Spleen (tissue), 11 donors: ENCODE measurements around the gene CDR2L. TPM values are rescaled to one million over a fixed set of nuclear protein-coding genes. Genes with fewer than 3 reads are reported as not detected.

Experiments
- DNase-seq: peaks from one replicate; pipeline ENCODE4 v3.0.0-alpha.2; 2020
- H3K27ac ChIP-seq, 8 donors: fragments of 200-600 bp; sonication (generic) in 7 of 8; 1 replicate in 4 of 8; 2 replicates in 4 of 8; pipeline versions ENCODE4 v1.5.0 to v1.8.0; 2016 to 2021; ENCODE audit warnings: inconsistent platforms in 4 of 8, mild to moderate bottlenecking in 4 of 8, moderate library complexity in 1 of 8
- H3K27me3 ChIP-seq, 7 donors: fragments of 200-600 bp; sonication (generic) in 6 of 7; replicated peaks in 1 of 7; 1 replicate in 4 of 7; 2 replicates in 3 of 7; pipeline versions ENCODE4 v1.5.0 to v1.8.0; 2016 to 2021; ENCODE audit warnings: inconsistent platforms in 3 of 7, mild to moderate bottlenecking in 1 of 7
- H3K36me3 ChIP-seq, 6 donors: fragments of 200-600 bp; sonication (generic) in 5 of 6; 1 replicate in 4 of 6; 2 replicates in 2 of 6; pipeline versions ENCODE4 v1.5.0 to v1.8.0; 2016 to 2021; ENCODE audit warnings: inconsistent platforms in 2 of 6
- H3K4me1 ChIP-seq, 6 donors: fragments of 200-600 bp; sonication (generic) in 5 of 6; 1 replicate in 3 of 6; 2 replicates in 3 of 6; pipeline versions ENCODE4 v1.5.0 to v1.8.0; 2016 to 2021; ENCODE audit warnings: inconsistent platforms in 3 of 6
- H3K4me3 ChIP-seq, 8 donors: fragments of 200-600 bp; sonication (generic) in 7 of 8; 1 replicate in 4 of 8; 2 replicates in 4 of 8; pipeline versions ENCODE4 v1.5.0 to v1.8.0; 2016 to 2021; ENCODE audit warnings: inconsistent platforms in 4 of 8, mild to moderate bottlenecking in 4 of 8, moderate library complexity in 2 of 8
- H3K9me3 ChIP-seq, 8 donors: fragments of 200-600 bp; sonication (generic) in 7 of 8; 1 replicate in 4 of 8; 2 replicates in 4 of 8; pipeline versions ENCODE4 v1.5.0 to v1.8.0; 2016 to 2021; ENCODE audit warnings: inconsistent platforms in 4 of 8
- POLR2A ChIP-seq, 3 donors: fragments of 450-650 bp; IDR thresholded peaks; one replicate each; pipeline ENCODE4 v1.5.1; 2017; ENCODE audit warnings: antibody characterized with exemption in 3 of 3, mild to moderate bottlenecking in 1 of 3
- POLR2AphosphoS5 ChIP-seq, 3 donors: sonication (generic); formaldehyde crosslinking; IDR thresholded peaks; one replicate each; pipeline ENCODE4 v1.5.1; 2017; ENCODE audit warnings: antibody characterized with exemption in 3 of 3
- WGBS, 5 donors: extraction: QIAGEN DNeasy Blood & Tissue Kit in 3 of 5; methylation state at CpG; one replicate each; pipeline versions ENCODE4 v1.1.5 to v1.1.7; 2013 to 2018; 5-methylcytosine and 5-hydroxymethylcytosine counted together
- intact Hi-C: fragments of 100-400 bp; cut with DNase I; formaldehyde crosslinking; loops from one replicate; pipeline ENCODE4 v1.15.0; 2023; ENCODE audit warnings: low total_unique reads
- polyA plus RNA-seq, 3 donors: library from polyadenylated mRNA; stranded (reverse); fragments of 200-250 nt; gene quantifications; one replicate each; pipeline ENCODE4 v1.2.1, GENCODE V29; 2013
- total RNA-seq, 7 donors: library from RNA; depleted of rRNA in 3 of 7; stranded (reverse); fragments of >200 nt in 3 of 7; fragmentation: NEBNext Ultra II Directional in 4 of 7; extraction: Animal tissue kit (Norgen Biotek cat#: 25700) in 4 of 7; gene quantifications; one replicate each; pipeline versions ENCODE4 v1.1.0 to v1.2.1, GENCODE V29; 2016 to 2021
- TF ChIP-seq, protein P1 (sequence below), 11 experiments: fragments of 200-600 bp in 7 of 11; fragments of 450-650 bp in 4 of 11; sonication (generic) in 4 of 11; IDR thresholded peaks in 8 of 11; conservative IDR thresholded peaks in 3 of 11; 1 replicate in 7 of 11; 2 replicates in 4 of 11; pipeline versions ENCODE4 v1.4.0 to v1.8.0; 2016 to 2021; ENCODE audit warnings: antibody characterized with exemption in 11 of 11, inconsistent platforms in 4 of 11, mild to moderate bottlenecking in 1 of 11
- donor health status: healthy with polysubstance abuse.
- donor health status: DM: no; HTN: no; CAD: no; lungs with moderate emphysema.
- donor health status: DM: no; HTN: no; CAD: no.
- donor health status: Bipolar disorder and iron deficiency.
- donor health status: healthy.
- donor health status: DM: no; HTN: no; CAD: no.
- donor health status: DM: yes; HTN: yes; CAD: no.

Gene CDR2L
- total and polyA plus RNA-seq, 10 donors = 0.48 to 6.0 (median 1.9) TPM

DNA sequence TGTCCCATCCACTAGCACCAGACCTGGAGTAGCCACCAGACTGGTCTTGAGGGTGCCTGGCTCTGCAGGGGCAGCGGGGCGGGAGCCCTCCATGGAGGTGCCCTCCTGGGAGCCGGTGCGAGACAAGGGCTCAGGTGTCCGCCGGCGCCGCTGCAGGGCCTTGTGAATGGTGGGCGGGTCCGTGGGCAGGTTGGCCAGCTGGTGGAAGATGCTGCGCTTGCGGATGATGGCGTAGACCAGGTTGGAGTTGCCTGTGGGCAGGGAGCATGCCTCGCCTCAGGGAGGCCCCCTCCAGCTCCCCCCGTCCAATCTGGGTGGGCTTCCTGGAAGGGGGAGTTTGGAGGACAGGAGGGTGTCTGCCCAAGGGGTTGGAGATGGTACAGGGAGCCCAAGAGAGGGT lies 33.3 kb upstream of the CDR2L start:
- Histone ChIP-seq H3K4me3 (no peak overlapping the region), H3K36me3 (peaks cover 0 to 31% (median 2%) of the 10 kb centered on the region in 6 donors), H3K9me3 (peaks cover 0 to 4% (median 0%) of the 10 kb centered on the region in 8 donors), H3K27ac (no peak overlapping the region), H3K27me3 (peaks cover 0 to 40% (median 0%) of the 10 kb centered on the region in 7 donors), H3K4me1 (peaks cover 0 to 6% (median 5%) of the 10 kb centered on the region in 6 donors)
- TF ChIP-seq POLR2A (IDR thresholded peaks at IDR 0.05) = no peak
- TF ChIP-seq, protein P1, sequence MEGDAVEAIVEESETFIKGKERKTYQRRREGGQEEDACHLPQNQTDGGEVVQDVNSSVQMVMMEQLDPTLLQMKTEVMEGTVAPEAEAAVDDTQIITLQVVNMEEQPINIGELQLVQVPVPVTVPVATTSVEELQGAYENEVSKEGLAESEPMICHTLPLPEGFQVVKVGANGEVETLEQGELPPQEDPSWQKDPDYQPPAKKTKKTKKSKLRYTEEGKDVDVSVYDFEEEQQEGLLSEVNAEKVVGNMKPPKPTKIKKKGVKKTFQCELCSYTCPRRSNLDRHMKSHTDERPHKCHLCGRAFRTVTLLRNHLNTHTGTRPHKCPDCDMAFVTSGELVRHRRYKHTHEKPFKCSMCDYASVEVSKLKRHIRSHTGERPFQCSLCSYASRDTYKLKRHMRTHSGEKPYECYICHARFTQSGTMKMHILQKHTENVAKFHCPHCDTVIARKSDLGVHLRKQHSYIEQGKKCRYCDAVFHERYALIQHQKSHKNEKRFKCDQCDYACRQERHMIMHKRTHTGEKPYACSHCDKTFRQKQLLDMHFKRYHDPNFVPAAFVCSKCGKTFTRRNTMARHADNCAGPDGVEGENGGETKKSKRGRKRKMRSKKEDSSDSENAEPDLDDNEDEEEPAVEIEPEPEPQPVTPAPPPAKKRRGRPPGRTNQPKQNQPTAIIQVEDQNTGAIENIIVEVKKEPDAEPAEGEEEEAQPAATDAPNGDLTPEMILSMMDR (IDR thresholded peaks at IDR 0.05 in 8 of 11, conservative IDR thresholded peaks at IDR 0.05 in 3 of 11) = no peak
- no peak for TF ChIP-seq POLR2AphosphoS5 (IDR thresholded peaks at IDR 0.05)
- 81 to 97% (median 91%) methylated on average over 3 to 15 of the region's 15 CpGs for WGBS, 5 donors
- DNase-seq = no peak
- intact Hi-C loops = no loop called here

DNA sequence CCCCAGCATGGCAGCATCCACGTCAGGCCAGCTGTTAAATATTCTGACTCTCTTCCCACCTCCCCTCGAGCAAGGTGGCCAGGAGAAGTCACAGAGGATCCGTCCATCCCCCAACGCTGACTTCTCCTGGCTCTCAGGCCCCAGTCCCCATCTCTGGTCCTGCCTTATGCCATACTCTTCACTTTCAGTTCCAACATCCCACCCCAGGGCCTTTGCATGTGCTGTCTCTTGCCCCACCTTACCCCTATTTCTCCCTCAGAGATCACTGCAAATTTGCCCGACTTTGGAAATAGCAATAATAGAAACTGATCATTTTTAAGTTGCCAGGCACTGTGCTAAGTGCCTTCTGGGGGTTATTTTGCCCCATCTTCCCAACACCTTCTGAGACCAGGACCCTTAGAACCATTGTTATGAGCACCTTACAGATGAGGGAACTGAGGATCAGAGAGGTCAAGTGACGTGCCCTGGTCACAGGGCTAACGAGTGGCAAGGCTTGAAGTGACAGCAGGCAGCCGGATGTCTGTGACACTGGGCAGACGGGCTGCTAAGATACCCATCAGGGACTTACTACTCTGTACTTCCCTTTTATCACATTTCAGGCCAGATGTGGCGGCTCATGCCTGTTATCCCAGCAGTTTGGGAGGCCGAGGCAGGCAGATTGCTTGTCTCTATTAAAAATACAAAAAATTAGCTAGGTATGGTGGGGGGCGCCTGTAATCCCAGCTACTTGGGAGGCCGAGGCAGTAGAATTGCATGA lies 32.6 kb upstream of the CDR2L start:
- no peak overlapping the region for H3K4me3 ChIP-seq
- no peak for DNase-seq
- peaks cover 0 to 35% (median 0%) of the 10 kb centered on the region in 7 donors for H3K27me3 ChIP-seq
- H3K36me3 ChIP-seq = peaks cover 0 to 32% (median 2%) of the 10 kb centered on the region in 6 donors
- peaks cover 0 to 6% (median 5%) of the 10 kb centered on the region in 6 donors for H3K4me1 ChIP-seq
- intact Hi-C loops = no loop called here
- TF ChIP-seq POLR2AphosphoS5 (IDR thresholded peaks at IDR 0.05) (no peak), POLR2A (IDR thresholded peaks at IDR 0.05) (no peak)
- TF ChIP-seq, protein P1 (IDR thresholded peaks at IDR 0.05 in 8 of 11, conservative IDR thresholded peaks at IDR 0.05 in 3 of 11) = no peak
- H3K27ac ChIP-seq = no peak overlapping the region
- 62 to 81% (median 67%) methylated on average over 13 of the region's 13 CpGs for WGBS, 5 donors
- peaks cover 0 to 4% (median 0%) of the 10 kb centered on the region in 8 donors for H3K9me3 ChIP-seq

DNA sequence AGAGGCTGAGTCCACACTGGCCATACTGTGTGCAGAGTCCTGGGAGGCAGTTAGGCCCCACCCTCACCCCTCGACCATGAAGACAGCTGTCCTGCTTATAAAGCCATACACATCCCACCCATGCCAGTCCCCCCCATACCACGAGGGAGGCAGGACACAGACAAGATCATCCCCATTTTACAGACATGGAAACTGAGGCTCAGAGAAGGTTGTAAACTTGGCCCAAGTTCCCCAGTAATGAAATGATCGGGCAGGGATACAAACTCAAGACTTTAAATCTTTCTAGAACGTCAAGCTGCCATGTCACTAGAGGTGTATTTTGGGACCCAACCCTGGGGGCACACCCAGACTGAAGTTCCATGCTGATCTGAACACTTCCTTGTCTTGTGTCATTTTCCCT lies 31.3 kb upstream of the CDR2L start:
- WGBS, 5 donors = 69 to 86% (median 78%) methylated on average over 4 of the region's 4 CpGs
- Histone ChIP-seq H3K27me3 (peaks cover 0 to 35% (median 0%) of the 10 kb centered on the region in 7 donors), H3K27ac (no peak overlapping the region), H3K4me3 (no peak overlapping the region), H3K36me3 (peaks cover 0 to 38% (median 2%) of the 10 kb centered on the region in 6 donors), H3K4me1 (peaks cover 0 to 15% (median 6%) of the 10 kb centered on the region in 6 donors), H3K9me3 (peaks cover 0 to 4% (median 0%) of the 10 kb centered on the region in 8 donors)
- intact Hi-C loops = no loop called here
- DNase-seq = no peak
- TF ChIP-seq POLR2AphosphoS5 (IDR thresholded peaks at IDR 0.05) (no peak), POLR2A (IDR thresholded peaks at IDR 0.05) (no peak)
- TF ChIP-seq, protein P1 (IDR thresholded peaks at IDR 0.05 in 8 of 11, conservative IDR thresholded peaks at IDR 0.05 in 3 of 11) = no peak
